WERI-Rb-1 (cell line): ENCODE measurements around the gene TOR2A.

Experiments
- DNase-seq: peaks from one replicate; pipeline ENCODE4 v3.0.0-alpha.2; 2020
- H3K27ac ChIP-seq: fragments of 250-450 bp; sonication (Bioruptor Pico); 2 replicates; pipeline ENCODE4 v1.5.1; 2020; ENCODE audit warnings: mild to moderate bottlenecking, moderate library complexity
- H3K27me3 ChIP-seq: fragments of 250-450 bp; sonication (Bioruptor Pico); 2 replicates; pipeline ENCODE4 v1.5.1; 2021; ENCODE audit warnings: mild to moderate bottlenecking, low read depth, moderate library complexity; ENCODE audit not compliant: insufficient read depth, severe bottlenecking
- H3K36me3 ChIP-seq: fragments of 250-450 bp; sonication (Bioruptor Pico); 2 replicates; pipeline ENCODE4 v1.5.1; 2020; ENCODE audit warnings: mild to moderate bottlenecking, moderate library complexity
- H3K4me3 ChIP-seq: 2 replicates; pipeline ENCODE4 v1.5.1; 2011; ENCODE audit warnings: low read depth, mild to moderate bottlenecking, control low read depth, low read length
- H3K9me3 ChIP-seq: fragments of 250-450 bp; sonication (Bioruptor Pico); 2 replicates; pipeline ENCODE4 v1.5.1; 2021; ENCODE audit warnings: mild to moderate bottlenecking, moderate library complexity; ENCODE audit not compliant: severe bottlenecking
- CTCF ChIP-seq: IDR thresholded peaks from 2 replicates; pipeline ENCODE4 v1.5.1; 2011; ENCODE audit warnings: low read depth, mild to moderate bottlenecking, control low read depth, inconsistent platforms, low read length

Gene TOR2A

GRCh38 chr9:127722055-127722745 is 12.9 kb downstream of the TOR2A start:
- H3K36me3 ChIP-seq: no peaks in the 10 kb centered on the region
- DNase-seq: peak; percentile 49
- H3K27me3 ChIP-seq: no peaks in the 10 kb centered on the region
- H3K9me3 ChIP-seq: no peaks in the 10 kb centered on the region
- H3K4me3 ChIP-seq: no peak overlapping the region
- 0 out of 2 replicates have a peak, but pooled peaks have one; percentile 10 for TF ChIP-seq CTCF
- H3K27ac ChIP-seq: no peak overlapping the region

GRCh38 chr9:127721391-127721821 is 13.7 kb downstream of the TOR2A start:
- Histone ChIP-seq H3K4me3 (no peak overlapping the region), H3K9me3 (no peaks in the 10 kb centered on the region), H3K27me3 (no peaks in the 10 kb centered on the region), H3K27ac (no peak overlapping the region), H3K36me3 (no peaks in the 10 kb centered on the region)
- DNase-seq: no peak
- no peak for TF ChIP-seq CTCF

- no peak for TF ChIP-seq CTCF
- Histone ChIP-seq H3K36me3 (no peaks in the 10 kb centered on the region), H3K27ac (no peak overlapping the region), H3K27me3 (no peaks in the 10 kb centered on the region), H3K4me3 (no peak overlapping the region), H3K9me3 (no peaks in the 10 kb centered on the region)
- no peak for DNase-seq
Observed at GRCh38 chr9:127720865-127721227, 14.2 kb downstream of the TOR2A start.

- DNase-seq: no peak
- no peaks in the 10 kb centered on the region for H3K36me3 ChIP-seq
- H3K27ac ChIP-seq: no peak overlapping the region
- no peak for TF ChIP-seq CTCF
- H3K4me3 ChIP-seq: no peak overlapping the region
- H3K27me3 ChIP-seq: no peaks in the 10 kb centered on the region
- H3K9me3 ChIP-seq: no peaks in the 10 kb centered on the region
Observed at GRCh38 chr9:127720031-127720864, 14.8 kb downstream of the TOR2A start.

- H3K4me3 ChIP-seq: no peak overlapping the region
Observed at GRCh38 chr9:127717766-127718165, 17.3 kb downstream of the TOR2A start.

More at GRCh38 chr9:127717766-127718165, 17.3 kb downstream of the TOR2A start:
- H3K27me3 ChIP-seq: no peaks in the 10 kb centered on the region
- DNase-seq: no peak
- no peak for TF ChIP-seq CTCF
- no peaks in the 10 kb centered on the region for H3K9me3 ChIP-seq
- H3K36me3 ChIP-seq: no peaks in the 10 kb centered on the region
- no peak overlapping the region for H3K27ac ChIP-seq
